Natural killer cell treated with Interleukin-12 subunit alpha and Interleukin-12 subunit beta and Interleukin-15 and Interleukin-18, amount 100 ng/mL, for 72 hours (primary cell): ENCODE results near the gene RPS6KA5. TPM values are rescaled to one million over a fixed set of nuclear protein-coding genes. Genes with fewer than 3 reads are reported as not detected.
"Not testable (repeated sequence)": the region's sequence is repeated elsewhere in the genome, so short reads cannot be mapped to it uniquely, and the experiment has no call there.

ENCODE experiments used
- ATAC-seq, 2 donors: fragments of 150-1000 bp; cut with Tn5 transposase in 1 of 2; sonication (Bioruptor Pico), chemical (Tn5 transposase) in 1 of 2; 2 replicates each; pipeline ENCODE4 v1.10.0; 2021
- DNase-seq: peaks from one replicate; pipeline ENCODE4 v3.0.0; 2022; ENCODE audit warnings: low spot score
- H3K27ac Mint-ChIP-seq, 2 donors: 1 replicate in 1 of 2; 2 replicates in 1 of 2; pipeline ENCODE4 v1.8.0; 2022; ENCODE audit warnings: mixed read lengths in 2 of 2, mild to moderate bottlenecking in 1 of 2, moderate library complexity in 1 of 2
- H3K27me3 Mint-ChIP-seq, 2 donors: 1 replicate in 1 of 2; 2 replicates in 1 of 2; pipeline ENCODE4 v1.8.0; 2022; ENCODE audit warnings: mixed read lengths in 2 of 2
- H3K36me3 Mint-ChIP-seq: one replicate; pipeline ENCODE4 v1.8.0; 2022; ENCODE audit warnings: mixed read lengths
- H3K4me1 Mint-ChIP-seq, 2 donors: 1 replicate in 1 of 2; 2 replicates in 1 of 2; pipeline ENCODE4 v1.8.0; 2022; ENCODE audit warnings: low read depth in 2 of 2, mixed read lengths in 2 of 2, mild to moderate bottlenecking in 1 of 2
- H3K4me3 Mint-ChIP-seq: one replicate; pipeline ENCODE4 v1.8.0; 2022; ENCODE audit warnings: mixed read lengths
- H3K9me3 Mint-ChIP-seq: 2 replicates; pipeline ENCODE4 v1.8.0; 2022; ENCODE audit warnings: mixed read lengths
- total RNA-seq, 2 donors: library from RNA; stranded (reverse); gene quantifications; one replicate each; pipeline ENCODE4 v1.2.3, GENCODE V29; 2022

RPS6KA5 gene
- total RNA-seq, 2 donors from 2014 or later = 20.5 to 47.5 TPM

- DNase-seq, H3K36me3 Mint-ChIP-seq, H3K4me3 Mint-ChIP-seq, H3K9me3 Mint-ChIP-seq, ATAC-seq, H3K4me1 Mint-ChIP-seq, H3K27me3 Mint-ChIP-seq: not testable (repeated sequence)
- peak overlapping the region in 1 of 2 donors; percentile 7 for H3K27ac Mint-ChIP-seq
These were observed 27.0 kb upstream of the RPS6KA5 start for GRCh38 chr14:91087470-91087869.

- DNase-seq (no peak), ATAC-seq (no peak)
- no peaks in the 10 kb centered on the region for H3K36me3 Mint-ChIP-seq
- H3K27me3 Mint-ChIP-seq = no peaks in the 10 kb centered on the region
- H3K27ac Mint-ChIP-seq = no peak overlapping the region
- H3K9me3 Mint-ChIP-seq = no peaks in the 10 kb centered on the region
- no peak overlapping the region for H3K4me3 Mint-ChIP-seq
- peaks cover 10 to 23% of the 10 kb centered on the region in 2 donors for H3K4me1 Mint-ChIP-seq
These were observed 24.1 kb upstream of the RPS6KA5 start for GRCh38 chr14:91084516-91084915.

DNA sequence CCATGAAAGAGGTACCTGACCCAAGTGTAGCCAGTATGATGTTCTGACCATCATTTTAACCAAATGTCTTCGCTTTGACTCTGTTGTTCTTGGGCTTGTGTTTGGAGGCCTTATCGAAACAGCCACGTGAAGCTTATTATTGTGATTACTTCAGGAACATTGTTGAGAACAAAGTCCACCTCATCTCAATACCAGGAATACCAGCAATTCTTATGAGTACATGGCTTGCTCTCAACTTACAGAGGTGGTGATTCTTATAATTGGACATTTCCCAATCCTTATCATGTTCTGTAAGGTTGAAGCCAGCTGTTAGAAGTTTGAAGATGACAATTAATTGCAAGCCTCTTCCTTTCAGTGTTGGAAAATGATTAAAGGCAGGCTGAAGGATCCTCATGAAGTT, 21.8 kb upstream of the RPS6KA5 start:
- Mint-ChIP-seq H3K36me3 (no peaks in the 10 kb centered on the region), H3K27ac (no peak overlapping the region), H3K4me1 (peaks cover 17 to 37% of the 10 kb centered on the region in 2 donors), H3K9me3 (no peaks in the 10 kb centered on the region), H3K27me3 (no peaks in the 10 kb centered on the region), H3K4me3 (no peak overlapping the region)
- no peak for ATAC-seq
- DNase-seq = no peak

GRCh38 chr14:91080071-91080470, 19.6 kb upstream of the RPS6KA5 start:
- H3K4me3 Mint-ChIP-seq = peak overlapping the region; percentile 57
- H3K9me3 Mint-ChIP-seq = no peaks in the 10 kb centered on the region
- ATAC-seq (no peak), DNase-seq (no peak)
- H3K36me3 Mint-ChIP-seq = no peaks in the 10 kb centered on the region
- no peaks in the 10 kb centered on the region for H3K27me3 Mint-ChIP-seq
- H3K4me1 Mint-ChIP-seq = peaks cover 32 to 55% of the 10 kb centered on the region in 2 donors
- peak overlapping the region; percentile 83 to 88 for H3K27ac Mint-ChIP-seq

DNA sequence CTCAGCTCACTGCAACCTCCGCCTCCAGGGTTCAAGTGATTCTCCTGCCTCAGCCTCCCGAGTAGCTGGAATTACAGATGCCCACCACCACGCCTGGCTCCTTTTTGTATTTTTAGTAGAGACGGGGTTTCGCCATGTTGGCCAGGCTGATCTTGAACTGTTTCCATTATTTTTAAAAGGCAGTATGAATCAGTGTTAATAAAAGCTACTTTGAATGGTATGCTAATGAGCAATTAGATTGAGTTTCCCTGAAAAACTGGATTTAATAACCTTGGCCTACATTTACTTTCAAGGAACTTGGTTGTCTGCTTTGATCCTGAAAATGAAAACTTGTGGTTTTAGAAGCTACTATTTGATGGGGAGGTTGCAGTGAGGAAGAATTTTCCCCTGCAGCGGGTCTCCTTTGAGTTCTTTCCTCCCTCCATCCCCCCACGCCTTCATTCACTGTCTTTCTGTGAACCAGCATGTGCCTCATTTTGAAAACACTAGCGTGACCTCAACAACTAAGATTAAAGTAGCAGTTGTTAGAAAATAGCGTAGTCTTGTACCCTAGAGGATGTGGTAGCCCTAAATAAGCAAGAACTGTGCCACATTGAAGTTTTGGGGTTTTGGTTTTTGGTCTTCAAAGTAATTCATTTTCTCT, 17.8 kb upstream of the RPS6KA5 start:
- Mint-ChIP-seq H3K36me3 (no peaks in the 10 kb centered on the region), H3K27ac (peak overlapping the region; percentile 83 to 88), H3K4me3 (peak overlapping the region; percentile 76)

GRCh38 chr14:91075553-91075952, 15.1 kb upstream of the RPS6KA5 start:
- Mint-ChIP-seq H3K9me3 (peaks cover under 1% of the 10 kb centered on the region), H3K4me1 (peaks cover 35 to 47% of the 10 kb centered on the region in 2 donors), H3K4me3 (no peak overlapping the region), H3K27me3 (no peaks in the 10 kb centered on the region), H3K27ac (no peak overlapping the region), H3K36me3 (peaks cover 2% of the 10 kb centered on the region)
- no peak for DNase-seq
- no peak for ATAC-seq

More for the DNA sequence above, 17.8 kb upstream of the RPS6KA5 start:
- Mint-ChIP-seq H3K27me3 (no peaks in the 10 kb centered on the region), H3K4me1 (peaks cover 34 to 54% of the 10 kb centered on the region in 2 donors), H3K9me3 (no peaks in the 10 kb centered on the region)
- DNase-seq (peak; percentile 82), ATAC-seq (peak; percentile 92 to 98)

DNA sequence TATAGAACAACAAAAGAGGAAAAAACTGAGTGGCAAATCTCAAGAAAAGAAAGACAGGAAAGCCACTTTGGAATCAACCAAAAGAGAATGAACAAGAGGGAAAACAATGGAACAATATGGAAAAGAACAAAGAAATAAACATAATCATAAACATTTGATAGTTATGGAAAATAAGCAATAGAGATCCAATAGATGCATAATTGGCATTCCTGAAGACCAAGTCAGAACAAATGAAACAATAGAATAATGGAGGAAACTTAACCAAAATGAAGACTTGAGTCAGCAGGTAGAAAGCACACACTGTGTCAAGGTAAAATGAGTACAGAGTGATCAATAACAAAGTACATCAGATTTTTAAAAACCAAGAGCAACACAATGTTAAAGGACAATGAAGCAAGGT, 10.1 kb upstream of the RPS6KA5 start:
- Mint-ChIP-seq H3K9me3 (peaks cover 11% of the 10 kb centered on the region), H3K4me1 (peaks cover 38 to 54% of the 10 kb centered on the region in 2 donors), H3K27me3 (no peaks in the 10 kb centered on the region), H3K27ac (peak overlapping the region; percentile 73 to 99), H3K4me3 (no peak overlapping the region), H3K36me3 (peaks cover 9% of the 10 kb centered on the region)
- DNase-seq (no peak), ATAC-seq (no peak)

GRCh38 chr14:91068642-91069041, 8.2 kb upstream of the RPS6KA5 start:
- peak overlapping the region; percentile 62 for H3K4me3 Mint-ChIP-seq
- DNase-seq (no peak), ATAC-seq (peak in 1 of 2 donors; percentile 43)
- peaks cover 48 to 66% of the 10 kb centered on the region in 2 donors for H3K4me1 Mint-ChIP-seq
- no peaks in the 10 kb centered on the region for H3K27me3 Mint-ChIP-seq
- peaks cover 14% of the 10 kb centered on the region for H3K36me3 Mint-ChIP-seq
- peak overlapping the region; percentile 98 to 99 for H3K27ac Mint-ChIP-seq
- peaks cover 16% of the 10 kb centered on the region for H3K9me3 Mint-ChIP-seq

GRCh38 chr14:91067186-91067585, 6.7 kb upstream of the RPS6KA5 start:
- Mint-ChIP-seq H3K27me3 (no peaks in the 10 kb centered on the region), H3K9me3 (peaks cover 20% of the 10 kb centered on the region), H3K4me1 (peaks cover 57 to 77% of the 10 kb centered on the region in 2 donors), H3K27ac (peak overlapping the region; percentile 98 to 99), H3K36me3 (peaks cover 18% of the 10 kb centered on the region), H3K4me3 (peak overlapping the region; percentile 62)
- ATAC-seq (peak in 1 of 2 donors; percentile 50), DNase-seq (no peak)

DNA sequence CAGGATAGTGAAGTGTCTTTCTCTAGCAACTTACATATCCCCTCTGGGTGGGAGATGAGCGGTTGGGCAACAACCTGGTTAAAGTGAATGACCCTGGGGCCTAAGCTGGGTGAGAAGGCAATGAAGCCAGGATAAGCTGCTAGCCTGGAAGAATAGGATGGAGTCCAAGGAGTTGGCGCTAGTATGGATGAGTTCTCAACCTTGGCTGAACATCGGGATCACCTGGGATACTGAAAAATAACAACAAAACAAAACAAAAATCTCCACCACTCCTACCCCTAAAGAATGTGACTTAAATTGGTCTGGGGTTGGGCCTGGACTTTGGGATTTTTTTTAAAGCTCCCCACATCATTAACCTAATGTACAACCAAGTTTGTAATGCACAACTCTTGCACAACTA, 4.8 kb upstream of the RPS6KA5 start:
- Mint-ChIP-seq H3K4me3 (peak overlapping the region; percentile 65), H3K27me3 (no peaks in the 10 kb centered on the region), H3K9me3 (peaks cover 16% of the 10 kb centered on the region), H3K4me1 (peaks cover 54 to 72% of the 10 kb centered on the region in 2 donors), H3K27ac (peak overlapping the region; percentile 98 to 99), H3K36me3 (peaks cover 13% of the 10 kb centered on the region)
- ATAC-seq (no peak), DNase-seq (no peak)

- Mint-ChIP-seq H3K27ac (peak overlapping the region; percentile 98 to 99), H3K27me3 (no peaks in the 10 kb centered on the region), H3K9me3 (peaks cover 16% of the 10 kb centered on the region), H3K4me1 (peaks cover 48 to 60% of the 10 kb centered on the region in 2 donors), H3K4me3 (peak overlapping the region; percentile 87), H3K36me3 (peaks cover 11% of the 10 kb centered on the region)
- DNase-seq = peak; percentile 80
- ATAC-seq = peak; percentile 37 to 53
These were observed 2.7 kb upstream of the RPS6KA5 start for GRCh38 chr14:91063119-91063518.

- peaks cover 47 to 60% of the 10 kb centered on the region in 2 donors for H3K4me1 Mint-ChIP-seq
- peak overlapping the region; percentile 87 for H3K4me3 Mint-ChIP-seq
- ATAC-seq = no peak
- DNase-seq = no peak
- H3K27me3 Mint-ChIP-seq = no peaks in the 10 kb centered on the region
- peaks cover 11% of the 10 kb centered on the region for H3K36me3 Mint-ChIP-seq
- peaks cover 11% of the 10 kb centered on the region for H3K9me3 Mint-ChIP-seq
- H3K27ac Mint-ChIP-seq = peak overlapping the region; percentile 98 to 99
These were observed 2.2 kb upstream of the RPS6KA5 start for GRCh38 chr14:91062600-91062999.

- DNase-seq = no peak
- Mint-ChIP-seq H3K36me3 (peaks cover 11% of the 10 kb centered on the region), H3K27ac (no peak overlapping the region), H3K9me3 (peaks cover 11% of the 10 kb centered on the region), H3K4me1 (peaks cover 41 to 50% of the 10 kb centered on the region in 2 donors), H3K4me3 (no peak overlapping the region), H3K27me3 (no peaks in the 10 kb centered on the region)
- no peak for ATAC-seq
These were observed 831 bp upstream of the RPS6KA5 start for GRCh38 chr14:91061056-91061887.
